ENCODE results near the gene DOCK1.

DOCK1 gene

GRCh38 chr10:127467811-127468210 lies 562.6 kb downstream of the DOCK1 start:
- Histone ChIP-seq H3K9me3 (ENCODE audit: low read length) (no peaks in the 10 kb centered on the region), H3K36me3 (ENCODE audit: insufficient read depth, low read length) (no peaks in the 10 kb centered on the region), H3K4me3 (ENCODE audit: low read length) (no peak overlapping the region), H3K4me1 (ENCODE audit: insufficient read depth, low read length) (no peaks in the 10 kb centered on the region), H2AFZ (ENCODE audit: low read depth, low read length) (no peak overlapping the region), H3K27me3 (ENCODE audit: insufficient read depth, low read length) (peaks cover 3% of the 10 kb centered on the region)

GRCh38 chr10:127468632-127469031 lies 563.4 kb downstream of the DOCK1 start:
- no peaks in the 10 kb centered on the region for H3K36me3 ChIP-seq (ENCODE audit: insufficient read depth, low read length)
- H3K27me3 ChIP-seq (ENCODE audit: insufficient read depth, low read length), result peaks cover 3% of the 10 kb centered on the region
- H2AFZ ChIP-seq (ENCODE audit: low read depth, low read length), result no peak overlapping the region
- no peaks in the 10 kb centered on the region for H3K4me1 ChIP-seq (ENCODE audit: insufficient read depth, low read length)
- no peak overlapping the region for H3K4me3 ChIP-seq (ENCODE audit: low read length)
- H3K9me3 ChIP-seq (ENCODE audit: low read length), result no peaks in the 10 kb centered on the region

GRCh38 chr10:127470911-127471310 lies 565.7 kb downstream of the DOCK1 start:
- Histone ChIP-seq H3K4me3 (ENCODE audit: low read length) (no peak overlapping the region), H3K9me3 (ENCODE audit: low read length) (no peaks in the 10 kb centered on the region), H3K27me3 (ENCODE audit: insufficient read depth, low read length) (peaks cover 6% of the 10 kb centered on the region), H3K4me1 (ENCODE audit: insufficient read depth, low read length) (no peaks in the 10 kb centered on the region), H2AFZ (ENCODE audit: low read depth, low read length) (no peak overlapping the region), H3K36me3 (ENCODE audit: insufficient read depth, low read length) (no peaks in the 10 kb centered on the region)

GRCh38 chr10:127472976-127473375 lies 567.7 kb downstream of the DOCK1 start:
- Histone ChIP-seq H3K4me1 (ENCODE audit: insufficient read depth, low read length) (no peaks in the 10 kb centered on the region), H3K27me3 (ENCODE audit: insufficient read depth, low read length) (peaks cover 6% of the 10 kb centered on the region), H2AFZ (ENCODE audit: low read depth, low read length) (no peak overlapping the region), H3K36me3 (ENCODE audit: insufficient read depth, low read length) (no peaks in the 10 kb centered on the region), H3K9me3 (ENCODE audit: low read length) (no peaks in the 10 kb centered on the region), H3K4me3 (ENCODE audit: low read length) (no peak overlapping the region)

DNA sequence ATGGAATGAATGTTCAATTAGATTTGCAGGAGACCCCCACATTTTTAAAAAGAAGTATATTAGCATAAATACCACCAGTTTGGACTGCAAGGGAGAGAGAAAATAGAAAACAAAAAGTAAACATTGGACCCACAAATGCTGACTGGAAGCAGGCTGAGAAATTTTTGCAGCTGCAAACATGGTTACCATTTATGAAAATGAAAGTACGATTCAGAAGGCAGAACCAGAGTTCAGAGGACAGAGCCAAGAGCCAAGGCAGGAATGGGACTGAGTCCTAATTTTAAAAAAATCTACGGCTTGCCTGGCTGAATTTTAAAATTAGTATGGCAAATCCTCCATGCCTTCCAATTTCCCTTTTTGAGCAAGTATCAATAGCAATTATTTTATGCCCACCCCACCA lies 569.3 kb downstream of the DOCK1 start:
- H3K36me3 ChIP-seq (ENCODE audit: insufficient read depth, low read length), result no peaks in the 10 kb centered on the region
- H3K4me3 ChIP-seq (ENCODE audit: low read length), result no peak overlapping the region
- no peak overlapping the region for H2AFZ ChIP-seq (ENCODE audit: low read depth, low read length)
- H3K9me3 ChIP-seq (ENCODE audit: low read length), result no peaks in the 10 kb centered on the region
- no peaks in the 10 kb centered on the region for H3K4me1 ChIP-seq (ENCODE audit: insufficient read depth, low read length)
- H3K27me3 ChIP-seq (ENCODE audit: insufficient read depth, low read length), result peaks cover 6% of the 10 kb centered on the region

DNA sequence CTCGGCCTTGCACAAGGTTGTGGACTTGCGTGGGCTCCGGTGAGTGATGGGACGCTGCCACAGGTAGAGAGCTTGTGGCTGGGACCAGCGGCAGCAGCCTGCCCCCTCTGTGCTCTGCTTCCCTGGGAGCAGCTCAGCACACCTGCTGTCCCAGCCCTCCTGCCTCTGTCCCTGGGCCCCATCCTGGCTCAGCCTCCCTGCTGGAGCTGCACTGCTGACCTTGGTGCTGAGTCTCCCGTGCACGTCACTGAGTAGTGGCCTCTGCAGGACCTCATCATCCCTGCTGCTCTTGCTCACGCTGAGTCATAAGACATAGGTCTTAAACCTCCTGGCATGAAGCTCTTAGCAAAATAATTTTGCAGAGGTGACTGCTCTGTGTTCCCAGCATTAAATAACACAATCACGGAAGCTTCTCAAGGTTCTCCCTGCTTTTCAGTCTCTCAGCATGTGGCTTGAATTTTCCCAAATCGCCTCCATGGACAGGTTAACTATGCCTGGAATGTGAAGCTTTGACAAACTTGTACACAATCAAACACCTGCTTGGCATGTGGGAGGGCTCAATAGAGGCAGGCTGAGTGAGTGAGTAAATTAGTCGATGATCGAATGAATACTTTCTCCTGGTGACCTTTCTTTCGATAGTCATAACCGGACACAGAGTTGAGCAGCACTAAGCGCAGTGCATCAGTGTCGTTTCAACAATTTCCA lies 580.1 kb downstream of the DOCK1 start:
- H2AFZ ChIP-seq (ENCODE audit: low read depth, low read length), result no peak overlapping the region
- no peaks in the 10 kb centered on the region for H3K9me3 ChIP-seq (ENCODE audit: low read length)
- H3K4me3 ChIP-seq (ENCODE audit: low read length), result no peak overlapping the region
- H3K4me1 ChIP-seq (ENCODE audit: insufficient read depth, low read length), result peaks cover 13% of the 10 kb centered on the region
- H3K36me3 ChIP-seq (ENCODE audit: insufficient read depth, low read length), result no peaks in the 10 kb centered on the region
- no peaks in the 10 kb centered on the region for H3K27me3 ChIP-seq (ENCODE audit: insufficient read depth, low read length)

GRCh38 chr10:127486355-127486754 lies 581.1 kb downstream of the DOCK1 start:
- no peaks in the 10 kb centered on the region for H3K27me3 ChIP-seq (ENCODE audit: insufficient read depth, low read length)
- no peak overlapping the region for H2AFZ ChIP-seq (ENCODE audit: low read depth, low read length)
- peaks cover 13% of the 10 kb centered on the region for H3K4me1 ChIP-seq (ENCODE audit: insufficient read depth, low read length)
- H3K36me3 ChIP-seq (ENCODE audit: insufficient read depth, low read length), result no peaks in the 10 kb centered on the region
- no peak overlapping the region for H3K4me3 ChIP-seq (ENCODE audit: low read length)
- H3K9me3 ChIP-seq (ENCODE audit: low read length), result no peaks in the 10 kb centered on the region

- Histone ChIP-seq H3K36me3 (ENCODE audit: insufficient read depth, low read length) (no peaks in the 10 kb centered on the region), H2AFZ (ENCODE audit: low read depth, low read length) (no peak overlapping the region), H3K27me3 (ENCODE audit: insufficient read depth, low read length) (no peaks in the 10 kb centered on the region), H3K4me1 (ENCODE audit: insufficient read depth, low read length) (peaks cover 2% of the 10 kb centered on the region), H3K4me3 (ENCODE audit: low read length) (no peak overlapping the region), H3K9me3 (ENCODE audit: low read length) (no peaks in the 10 kb centered on the region)
Measured at GRCh38 chr10:127492607-127493250, 587.5 kb downstream of the DOCK1 start.

GRCh38 chr10:127496035-127496434 lies 590.8 kb downstream of the DOCK1 start:
- no peaks in the 10 kb centered on the region for H3K9me3 ChIP-seq (ENCODE audit: low read length)
- no peaks in the 10 kb centered on the region for H3K4me1 ChIP-seq (ENCODE audit: insufficient read depth, low read length)
- H3K27me3 ChIP-seq (ENCODE audit: insufficient read depth, low read length), result no peaks in the 10 kb centered on the region

DNA sequence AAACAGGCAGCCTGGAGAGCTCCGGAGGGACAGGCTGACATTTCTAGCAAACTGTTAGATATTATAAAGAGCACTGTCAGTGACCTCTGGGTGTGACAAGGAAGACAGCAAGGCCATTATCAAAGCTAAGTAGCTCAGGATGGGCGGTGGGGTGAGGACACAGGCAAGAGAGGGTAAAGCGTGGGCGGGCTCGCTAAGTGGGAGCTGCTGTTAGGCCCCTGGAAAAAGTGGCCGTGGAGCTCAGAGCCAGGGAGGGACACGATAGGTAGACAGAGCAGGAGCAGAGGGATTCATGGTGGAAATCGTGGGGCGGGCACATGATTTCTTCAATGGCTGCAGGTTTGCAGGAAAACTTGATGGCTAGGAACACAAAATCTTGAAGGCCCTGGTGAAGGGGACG lies 592.5 kb downstream of the DOCK1 start:
- Histone ChIP-seq H3K4me1 (ENCODE audit: insufficient read depth, low read length) (no peaks in the 10 kb centered on the region), H3K9me3 (ENCODE audit: low read length) (no peaks in the 10 kb centered on the region), H3K4me3 (ENCODE audit: low read length) (no peak overlapping the region), H3K36me3 (ENCODE audit: insufficient read depth, low read length) (no peaks in the 10 kb centered on the region), H3K27me3 (ENCODE audit: insufficient read depth, low read length) (no peaks in the 10 kb centered on the region), H2AFZ (ENCODE audit: low read depth, low read length) (no peak overlapping the region)

More at GRCh38 chr10:127496035-127496434, 590.8 kb downstream of the DOCK1 start:
- Histone ChIP-seq H2AFZ (ENCODE audit: low read depth, low read length) (no peak overlapping the region), H3K4me3 (ENCODE audit: low read length) (no peak overlapping the region), H3K36me3 (ENCODE audit: insufficient read depth, low read length) (no peaks in the 10 kb centered on the region)

- H3K27me3 ChIP-seq (ENCODE audit: insufficient read depth, low read length), result no peaks in the 10 kb centered on the region
- H3K4me3 ChIP-seq (ENCODE audit: low read length), result no peak overlapping the region
- H3K9me3 ChIP-seq (ENCODE audit: low read length), result no peaks in the 10 kb centered on the region
- H2AFZ ChIP-seq (ENCODE audit: low read depth, low read length), result no peak overlapping the region
- H3K4me1 ChIP-seq (ENCODE audit: insufficient read depth, low read length), result no peaks in the 10 kb centered on the region
- H3K36me3 ChIP-seq (ENCODE audit: insufficient read depth, low read length), result no peaks in the 10 kb centered on the region
Measured at GRCh38 chr10:127498087-127498486, 592.9 kb downstream of the DOCK1 start.

GRCh38 chr10:127500127-127500526 lies 594.9 kb downstream of the DOCK1 start:
- Histone ChIP-seq H3K4me3 (ENCODE audit: low read length) (no peak overlapping the region), H3K4me1 (ENCODE audit: insufficient read depth, low read length) (no peaks in the 10 kb centered on the region), H3K27me3 (ENCODE audit: insufficient read depth, low read length) (no peaks in the 10 kb centered on the region), H3K36me3 (ENCODE audit: insufficient read depth, low read length) (no peaks in the 10 kb centered on the region), H2AFZ (ENCODE audit: low read depth, low read length) (no peak overlapping the region), H3K9me3 (ENCODE audit: low read length) (no peaks in the 10 kb centered on the region)
